Activated CD8-positive, alpha-beta memory T cell treated with anti-CD3 and anti-CD28 coated beads for 48 hours (primary cell): ENCODE results near the gene HAPLN2.
"Not testable (repeated sequence)": the region's sequence is repeated elsewhere in the genome, so short reads cannot be mapped to it uniquely, and the experiment has no call there.

Source experiments
- DNase-seq, 3 experiments: peaks; one replicate each; pipeline ENCODE4 v3.0.0-alpha.2; 2020; ENCODE audit warnings: low read depth in 2 of 3, low spot score in 2 of 3

Gene HAPLN2

DNA sequence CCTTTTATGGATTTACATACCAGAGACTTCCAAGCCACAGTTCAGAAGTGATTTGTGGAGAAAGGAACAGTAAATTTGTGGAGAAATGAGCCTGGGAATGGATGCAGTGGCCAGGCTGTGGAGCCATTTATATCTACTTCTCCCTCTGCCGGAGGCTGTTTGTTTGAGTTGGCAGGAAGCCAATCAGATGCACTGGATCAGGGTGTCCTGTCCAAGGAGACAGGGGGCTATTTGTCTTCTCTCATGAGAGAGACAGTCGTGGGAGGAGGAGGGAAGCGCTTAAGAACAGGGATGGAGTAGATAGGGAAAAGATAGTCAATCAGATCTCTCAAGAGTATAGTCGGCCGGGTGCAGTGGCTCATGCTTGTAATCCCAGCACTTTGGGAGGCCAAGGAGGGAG is 2.8 kb upstream of the HAPLN2 start:
- no peak for DNase-seq

DNA sequence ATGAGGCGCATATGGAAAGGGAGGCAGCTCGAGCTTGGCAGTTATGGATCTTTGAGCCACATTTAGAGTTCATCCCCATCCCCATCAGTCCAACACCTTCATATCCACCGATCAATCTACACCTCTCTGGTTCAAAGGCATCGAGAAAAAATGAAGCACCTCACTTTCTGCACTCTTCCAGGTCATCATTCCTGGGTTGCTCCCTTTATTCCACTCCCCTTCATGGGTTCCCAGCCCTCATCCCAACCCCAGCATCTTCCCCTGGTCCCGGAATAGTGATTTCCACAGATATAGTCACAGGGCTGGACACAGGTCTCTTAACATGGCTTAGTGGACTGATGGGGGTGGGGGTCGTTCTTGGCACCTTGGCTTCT is 354 bp downstream of the HAPLN2 start:
- no peak for DNase-seq

DNA sequence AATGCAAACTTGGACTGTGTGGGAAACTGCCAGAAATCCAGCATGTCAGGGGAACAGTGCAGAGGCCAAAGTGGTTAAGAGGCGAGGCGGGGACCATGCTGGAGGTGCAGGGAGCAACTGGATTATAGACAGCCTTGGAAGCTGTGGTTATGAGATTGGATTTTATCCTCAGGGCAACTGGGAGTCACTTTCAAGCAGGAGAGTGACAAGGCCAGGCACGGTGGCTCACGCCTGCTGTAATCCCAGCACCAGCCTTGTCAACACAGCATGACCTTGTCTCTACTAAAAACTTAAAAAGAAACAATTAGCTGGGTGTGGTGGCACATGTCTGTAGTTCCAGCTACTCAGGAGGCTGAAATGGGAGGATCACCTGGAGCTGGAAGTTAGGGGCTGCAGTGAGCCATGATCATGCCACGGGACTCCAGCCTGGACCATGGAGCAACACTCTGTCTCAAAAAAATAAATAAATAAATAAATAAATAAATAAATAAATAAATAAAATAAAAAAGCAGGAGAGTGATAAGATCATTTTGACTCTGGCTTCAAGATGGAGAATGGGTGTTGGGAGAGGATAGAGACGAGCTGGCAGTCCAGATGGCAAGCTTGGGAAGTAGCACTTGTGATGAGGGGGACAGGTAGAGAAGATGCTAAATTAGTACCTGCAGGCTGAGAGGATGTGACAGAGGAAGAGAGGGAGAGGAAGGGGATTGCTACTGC is 3.5 kb downstream of the HAPLN2 start:
- no peak for DNase-seq

DNA sequence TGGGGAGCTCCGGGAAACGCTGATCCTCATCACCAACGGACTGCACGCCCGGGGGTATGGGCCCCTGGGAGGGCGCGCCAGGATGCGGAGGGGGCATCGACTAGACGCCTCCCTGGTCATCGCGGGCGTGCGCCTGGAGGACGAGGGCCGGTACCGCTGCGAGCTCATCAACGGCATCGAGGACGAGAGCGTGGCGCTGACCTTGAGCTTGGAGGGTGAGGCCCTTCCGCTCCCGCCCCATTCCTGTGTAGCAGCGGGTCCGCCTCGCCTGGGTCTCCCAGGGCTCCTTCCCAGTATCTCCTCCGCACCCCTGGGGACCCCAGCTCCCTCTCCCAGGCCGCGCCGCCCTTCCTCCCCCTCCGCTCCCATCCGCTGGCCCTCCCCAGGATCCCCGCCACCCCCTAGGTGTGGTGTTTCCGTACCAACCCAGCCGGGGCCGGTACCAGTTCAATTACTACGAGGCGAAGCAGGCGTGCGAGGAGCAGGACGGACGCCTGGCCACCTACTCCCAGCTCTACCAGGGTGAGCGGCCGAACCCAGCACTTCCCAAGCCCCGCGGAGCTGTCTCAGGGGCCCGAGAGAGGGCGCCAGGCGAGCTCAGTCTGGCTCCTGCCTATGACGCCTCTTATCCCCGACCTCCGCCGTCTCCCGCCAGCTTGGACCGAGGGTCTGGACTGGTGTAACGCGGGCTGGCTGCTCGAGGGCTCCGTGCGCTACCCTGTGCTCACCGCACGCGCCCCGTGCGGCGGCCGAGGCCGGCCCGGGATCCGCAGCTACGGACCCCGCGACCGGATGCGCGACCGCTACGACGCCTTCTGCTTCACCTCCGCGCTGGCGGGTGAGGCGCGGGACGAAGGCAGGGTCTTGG is 5.0 kb downstream of the HAPLN2 start:
- no peak for DNase-seq

DNA sequence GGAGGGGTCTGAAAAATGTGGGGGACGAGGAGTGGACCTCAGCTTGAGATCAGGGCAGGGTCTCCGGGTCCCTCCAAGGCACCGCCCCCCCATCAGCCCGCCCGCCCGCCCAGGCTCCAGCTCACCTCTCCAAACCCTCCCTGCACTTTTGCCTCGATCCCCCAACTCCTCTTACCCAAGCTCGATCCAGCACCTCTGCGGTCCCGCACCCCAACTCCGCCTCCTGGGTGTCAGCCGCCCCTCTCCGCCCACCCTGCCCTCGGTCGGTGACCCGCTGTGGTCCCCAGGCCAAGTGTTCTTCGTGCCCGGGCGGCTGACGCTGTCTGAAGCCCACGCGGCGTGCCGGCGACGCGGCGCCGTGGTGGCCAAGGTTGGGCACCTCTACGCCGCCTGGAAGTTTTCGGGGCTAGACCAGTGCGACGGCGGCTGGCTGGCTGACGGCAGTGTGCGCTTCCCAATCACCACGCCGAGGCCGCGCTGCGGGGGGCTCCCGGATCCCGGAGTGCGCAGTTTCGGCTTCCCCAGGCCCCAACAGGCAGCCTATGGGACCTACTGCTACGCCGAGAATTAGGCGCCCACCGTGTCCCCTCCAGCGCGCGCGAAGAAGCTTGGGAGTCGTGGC is 5.7 kb downstream of the HAPLN2 start:
- DNase-seq, result no peak

DNA sequence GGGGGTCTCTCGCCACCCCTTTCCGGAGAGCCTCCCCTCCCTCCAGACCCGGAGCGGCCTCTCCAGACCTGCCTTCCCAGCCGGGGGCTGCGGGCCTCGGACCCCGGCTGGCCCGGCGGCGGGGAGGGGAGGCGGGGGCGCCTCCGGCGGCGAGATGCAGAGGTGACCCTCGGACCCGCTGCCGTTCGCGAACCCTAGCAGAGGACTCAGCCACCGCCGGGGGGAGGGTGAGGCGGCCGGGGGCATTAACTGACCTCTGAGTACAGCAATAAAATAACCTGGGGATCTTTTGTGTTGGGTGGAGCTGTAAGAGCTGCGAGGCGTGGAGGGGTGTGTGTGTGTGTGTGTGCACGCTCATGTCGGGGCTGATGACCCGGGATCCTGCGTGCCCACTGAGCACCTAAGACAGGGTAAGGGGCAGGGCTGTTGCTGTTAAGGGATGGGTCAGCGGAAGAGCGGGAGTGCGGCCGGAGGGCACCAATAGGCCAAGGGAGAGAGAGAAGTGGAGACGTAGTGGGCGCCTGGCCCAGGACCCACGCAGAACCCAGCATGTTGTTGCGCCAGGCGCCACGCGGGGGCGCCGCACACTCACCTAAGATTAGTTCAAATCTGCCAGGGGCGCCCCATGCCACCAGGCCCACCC is 6.3 kb downstream of the HAPLN2 start:
- peak in 2 of 3 experiments; percentile 52 to 68 for DNase-seq

DNA sequence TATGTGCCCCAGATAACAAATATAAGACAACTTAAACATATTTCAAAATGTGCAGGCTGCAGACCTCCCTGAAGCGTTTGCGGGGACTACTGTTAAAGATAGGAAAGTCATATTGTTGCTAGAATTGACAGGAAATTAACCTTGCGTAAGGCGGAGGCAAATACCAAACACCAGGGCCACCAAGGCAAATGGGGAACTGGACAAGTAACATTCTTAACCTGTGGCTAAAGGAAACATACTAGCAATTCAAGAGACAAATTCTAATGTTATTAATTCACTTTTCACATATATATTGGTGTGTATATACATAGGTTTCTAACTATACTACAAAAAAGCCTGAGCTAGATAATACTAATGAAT is 6.8 kb downstream of the HAPLN2 start:
- no peak for DNase-seq

DNA sequence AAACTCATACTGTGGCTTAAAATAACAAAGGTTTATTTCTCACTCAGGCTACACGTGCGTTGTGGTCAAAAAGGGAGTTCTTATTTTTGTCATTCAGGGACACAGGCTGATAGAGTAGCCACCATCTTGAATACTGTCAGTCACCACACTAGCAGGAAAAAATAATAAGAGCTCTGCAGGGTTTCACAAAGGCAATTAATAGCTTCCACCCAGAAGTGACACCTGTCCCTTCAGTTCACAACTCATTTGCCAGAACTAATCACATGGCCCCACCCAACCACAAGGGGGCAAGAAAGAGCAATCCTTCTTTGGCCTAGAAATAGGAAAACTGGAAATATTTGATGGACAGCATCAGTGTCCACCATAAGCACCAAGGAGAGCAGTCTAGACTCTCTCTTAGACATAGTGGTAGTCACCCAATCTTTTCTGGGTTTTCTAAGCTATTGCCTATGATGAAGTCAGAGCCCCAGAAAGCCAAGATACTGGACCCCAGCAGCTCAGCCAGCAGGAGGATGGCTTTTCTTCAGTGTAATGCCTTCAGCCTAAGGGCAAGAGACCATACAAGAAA is 8.2 kb downstream of the HAPLN2 start:
- no peak for DNase-seq

DNA sequence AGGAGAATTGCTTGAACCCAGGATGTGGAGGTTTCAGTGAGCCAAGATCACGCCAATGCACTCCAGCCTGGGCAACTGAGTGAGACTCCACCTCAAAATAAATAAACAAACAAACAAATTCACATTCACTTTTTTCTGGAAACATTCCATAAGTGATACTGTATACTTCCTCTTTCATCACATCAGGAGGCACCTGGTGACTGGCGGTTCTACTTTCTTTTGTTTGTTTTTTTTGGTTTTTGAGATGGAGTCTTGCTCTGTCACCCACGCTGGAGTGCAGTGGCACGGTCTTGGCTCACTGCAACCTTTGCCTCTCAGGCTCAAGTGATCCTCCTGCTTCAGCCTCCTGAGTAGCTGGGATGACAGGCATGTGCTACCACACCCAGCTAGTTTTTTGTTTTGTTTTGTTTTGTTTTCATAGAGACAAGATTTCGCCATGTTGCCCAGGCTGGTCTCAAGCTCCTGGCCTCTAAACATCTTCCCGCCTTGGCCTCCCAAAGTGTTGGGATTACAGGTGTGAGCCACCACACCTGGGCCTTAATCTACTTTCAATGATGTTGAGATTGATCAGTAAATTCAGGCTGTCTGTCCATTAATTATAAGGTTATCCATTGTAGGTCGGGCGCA is 10.7 kb downstream of the HAPLN2 start:
- no peak for DNase-seq

DNA sequence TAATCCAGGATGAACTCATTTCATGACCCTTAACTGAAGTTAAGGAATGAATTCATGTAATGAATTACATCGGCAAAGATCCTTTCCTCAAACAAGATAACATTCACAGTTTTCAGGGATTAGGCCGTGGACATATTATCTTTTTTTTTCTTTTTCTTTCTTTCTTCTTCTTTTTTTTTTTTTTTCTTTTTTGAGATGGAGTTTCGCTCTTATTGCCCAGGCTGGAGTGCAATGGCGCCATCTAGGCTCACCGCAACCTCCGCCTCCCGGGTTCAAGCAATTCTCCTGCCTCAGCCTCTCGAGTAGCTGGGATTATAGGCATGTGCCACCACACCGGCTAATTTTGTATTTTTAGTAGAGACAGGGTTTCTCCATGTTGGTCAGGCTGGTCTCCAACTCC is 11.9 kb downstream of the HAPLN2 start:
- not testable (repeated sequence) for DNase-seq

DNA sequence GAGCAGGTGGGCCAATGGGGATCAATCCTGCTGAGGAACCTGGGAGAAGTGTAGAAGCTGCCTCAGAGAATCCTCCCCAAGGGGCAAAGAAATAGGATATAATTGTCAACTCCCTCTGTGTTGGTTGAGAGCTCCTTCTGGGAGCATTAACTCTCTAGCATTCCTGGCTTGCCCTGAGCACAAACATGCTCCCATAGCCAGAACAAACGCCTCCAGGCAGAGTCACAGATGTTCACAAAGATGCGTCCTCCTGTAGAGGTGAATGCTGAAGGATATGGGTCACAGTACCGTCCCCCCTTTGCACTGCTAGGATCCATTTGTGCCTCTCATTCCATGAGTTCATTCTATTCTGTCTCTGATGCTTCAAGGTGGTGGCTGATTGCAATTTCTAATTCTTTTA is 13.1 kb downstream of the HAPLN2 start:
- no peak for DNase-seq

DNA sequence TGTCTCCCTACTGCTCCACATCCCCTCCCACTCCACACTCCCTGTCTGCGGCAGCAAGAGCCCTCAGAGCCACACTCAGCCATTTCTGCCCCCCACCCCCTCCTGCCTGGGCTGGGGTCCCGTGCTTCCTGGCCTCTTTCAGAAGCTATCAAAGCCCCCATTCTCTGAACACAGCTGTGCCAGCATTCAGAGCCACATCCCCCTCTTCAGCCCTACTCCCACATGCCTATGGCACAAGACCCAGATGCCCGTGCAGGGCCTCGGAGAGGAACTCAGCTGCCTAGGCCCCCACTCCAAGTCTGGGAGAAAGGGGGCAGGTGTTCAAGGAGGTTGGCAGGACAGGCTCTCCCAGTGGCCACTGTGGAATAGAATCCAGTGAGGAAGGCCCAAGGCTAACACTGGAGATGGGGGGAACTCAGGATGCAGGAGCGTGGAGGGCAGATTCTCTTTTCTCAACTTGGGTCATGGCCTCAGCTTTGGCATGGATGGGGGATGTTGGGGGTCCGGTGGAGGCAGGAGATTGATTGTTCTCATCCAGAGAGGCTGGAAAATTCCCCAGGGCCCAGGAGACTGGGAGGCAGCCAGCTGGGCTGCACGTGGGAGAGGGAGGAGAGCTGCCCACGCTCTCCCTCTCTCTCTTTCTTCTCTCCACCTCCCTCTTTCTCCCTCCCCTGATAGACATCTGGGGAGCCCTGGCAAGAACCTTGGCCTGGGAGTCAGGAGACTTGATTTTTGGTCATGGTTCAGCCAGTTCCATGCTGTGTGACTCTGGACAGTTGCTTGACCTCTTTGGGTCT is 19.2 kb downstream of the HAPLN2 start:
- DNase-seq, result no peak

DNA sequence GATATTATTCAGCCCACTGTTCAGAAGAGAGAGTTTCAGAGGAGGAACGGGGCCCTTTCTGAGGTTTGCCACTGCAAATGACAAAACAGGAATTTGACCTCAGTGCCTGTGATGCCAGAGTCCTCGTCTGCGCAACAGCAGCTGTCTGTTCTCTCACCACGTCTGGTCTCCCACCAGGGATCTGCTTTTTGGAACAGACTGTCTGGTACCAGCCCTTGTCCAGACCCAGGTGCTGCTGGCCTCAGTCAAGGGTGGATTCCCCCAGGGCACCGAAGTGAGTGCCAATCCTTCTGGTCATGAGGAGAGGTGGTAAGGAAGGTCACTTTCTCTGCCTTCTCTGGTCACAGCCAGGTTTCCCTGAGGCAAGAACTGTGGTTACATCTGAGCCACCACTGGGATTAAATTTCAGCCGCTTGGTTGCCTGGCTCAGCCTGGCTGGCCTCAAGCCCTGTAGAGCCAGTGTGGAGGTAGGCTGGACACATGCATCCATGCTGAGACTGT is 20.4 kb downstream of the HAPLN2 start:
- DNase-seq, result no peak

DNA sequence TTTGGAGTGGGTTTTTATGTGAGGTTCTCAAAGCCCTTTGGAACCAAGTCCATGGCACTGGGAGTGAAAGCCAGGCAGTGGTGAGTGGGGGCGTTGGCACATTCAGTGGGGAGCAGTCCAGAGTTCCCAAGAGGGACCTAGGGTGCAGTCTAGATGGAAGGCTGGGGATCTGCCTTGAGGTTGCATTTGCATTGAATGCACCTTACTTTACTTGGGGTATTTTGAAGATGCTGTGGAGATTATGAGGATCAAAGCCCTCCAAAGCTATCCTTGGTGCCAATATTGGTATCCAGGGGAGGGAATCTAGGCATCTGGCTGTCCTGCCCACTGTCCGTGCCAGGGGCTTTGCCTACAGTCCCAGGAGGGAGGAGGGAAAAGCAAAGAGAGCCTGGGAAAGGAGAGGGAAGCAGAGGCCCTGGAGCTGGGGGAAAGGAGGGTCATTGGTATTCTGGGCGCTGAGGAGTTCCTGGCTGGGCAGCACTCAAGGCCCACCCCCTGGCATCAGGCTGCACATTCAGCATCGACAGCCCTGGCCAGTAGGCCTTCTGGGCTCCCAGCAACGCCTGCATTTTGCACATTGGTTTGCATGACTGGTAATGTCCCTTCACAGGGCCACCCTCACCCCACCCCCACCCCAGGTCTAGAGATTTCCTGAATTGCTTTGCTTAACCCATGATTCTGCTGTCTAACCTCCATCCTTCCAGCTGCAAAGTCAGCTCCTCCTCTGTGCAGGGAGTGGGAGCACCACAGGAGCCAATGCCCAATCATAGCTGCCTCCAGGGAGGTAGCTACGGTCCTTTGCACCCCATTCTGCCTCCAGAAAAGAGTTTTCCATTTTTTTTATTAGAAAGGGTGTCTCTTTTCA is 21.9 kb downstream of the HAPLN2 start:
- DNase-seq, result no peak

DNA sequence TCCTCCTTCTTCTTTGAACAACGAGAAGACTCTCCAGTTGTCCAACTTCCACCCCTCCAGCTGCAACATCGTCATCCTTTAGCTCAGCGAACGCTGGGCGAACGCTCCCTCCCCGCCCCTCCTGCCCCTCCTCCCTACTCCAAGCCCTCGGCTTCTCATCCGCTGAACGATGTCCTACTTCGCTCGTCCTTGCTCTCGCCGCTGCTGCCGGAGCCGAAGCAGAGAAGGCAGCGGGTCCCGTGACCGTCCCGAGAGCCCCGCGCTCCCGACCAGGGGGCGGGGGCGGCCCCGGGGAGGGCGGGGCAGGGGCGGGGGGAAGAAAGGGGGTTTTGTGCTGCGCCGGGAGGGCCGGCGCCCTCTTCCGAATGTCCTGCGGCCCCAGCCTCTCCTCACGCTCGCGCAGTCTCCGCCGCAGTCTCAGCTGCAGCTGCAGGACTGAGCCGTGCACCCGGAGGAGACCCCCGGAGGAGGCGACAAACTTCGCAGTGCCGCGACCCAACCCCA is 22.6 kb downstream of the HAPLN2 start, which contains the start of gene BCAN:
Gene BCAN, plus strand, starts transcription at position 357 of the 504 bp plus-strand sequence. CDS start 3,938 bp downstream, outside the sequence.
- no peak for DNase-seq

DNA sequence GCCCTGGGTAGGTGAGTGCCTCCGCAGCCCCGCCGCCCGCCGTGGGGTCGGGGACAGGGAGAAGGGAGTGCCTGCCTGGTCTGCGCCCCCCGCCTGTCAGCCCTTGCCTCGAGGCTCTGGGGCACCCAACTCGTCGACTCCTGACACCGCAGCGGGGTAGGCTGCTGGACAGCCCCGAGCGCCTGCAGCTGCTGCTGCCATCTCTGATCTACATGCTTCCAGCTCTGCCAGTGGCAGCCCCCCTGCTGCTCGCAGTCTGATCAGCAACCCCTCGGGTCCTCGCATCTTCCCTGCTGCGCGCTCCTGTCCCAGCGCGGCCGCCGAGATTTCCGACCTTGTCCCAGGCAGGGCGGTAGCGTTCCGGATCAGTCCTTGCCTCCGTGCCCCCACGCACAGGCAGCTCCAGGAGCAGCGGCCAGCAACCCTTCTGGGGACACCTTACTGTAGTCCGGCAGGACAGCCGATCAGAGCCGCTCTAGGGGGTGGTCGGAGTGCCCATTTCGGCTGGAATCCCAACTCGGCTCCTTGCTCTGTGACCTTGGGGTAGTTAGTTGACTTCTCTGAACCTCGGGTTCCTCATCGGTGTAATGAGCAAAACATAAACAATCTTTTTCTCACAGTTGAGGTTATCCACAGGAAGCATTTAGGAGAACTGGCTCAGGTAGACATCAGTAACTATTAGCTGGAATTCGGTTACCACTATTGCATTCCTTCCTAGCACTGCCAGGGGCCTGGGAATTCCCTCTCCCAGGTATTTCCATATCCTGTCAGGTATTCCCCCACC is 23.2 kb downstream of the HAPLN2 start:
- no peak for DNase-seq

DNA sequence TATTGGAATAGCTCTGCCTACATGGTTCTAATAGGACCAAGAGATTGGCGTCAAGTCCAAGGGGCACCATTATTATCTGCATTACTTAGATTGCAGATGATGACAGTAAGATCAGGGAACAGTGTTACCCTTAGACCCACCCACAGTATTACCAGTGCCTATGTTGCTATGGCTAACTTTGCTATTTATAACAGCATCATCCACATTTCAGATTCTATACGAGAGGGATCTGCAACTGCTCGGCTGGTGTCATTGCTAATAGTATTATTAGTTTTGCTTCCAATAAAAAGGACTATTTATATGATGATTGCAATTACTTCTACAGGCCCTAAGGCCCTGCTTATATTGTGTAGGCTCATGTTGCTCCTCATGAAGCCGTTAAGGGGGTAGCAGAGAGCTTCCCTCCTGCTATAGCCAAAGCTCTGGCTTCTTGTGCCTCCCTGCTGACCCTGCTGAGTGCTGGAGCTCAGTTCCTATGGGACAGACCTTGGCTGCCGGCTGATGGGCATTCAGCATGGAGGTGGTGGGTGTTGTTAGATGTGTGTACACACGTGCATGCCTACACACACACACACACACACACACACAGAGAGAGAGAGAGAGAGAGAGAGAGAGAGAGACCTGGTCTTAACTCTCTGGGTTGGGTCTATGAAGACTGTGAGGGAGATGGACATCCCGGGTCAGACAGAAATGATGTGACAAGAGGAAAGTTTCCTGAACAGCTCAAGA is 24.0 kb downstream of the HAPLN2 start:
- no peak for DNase-seq
